Jurkat, Clone E6-1 (cell line): ENCODE data around the gene AFAP1L2.

Experiments used
- DNase-seq: peaks from one replicate; pipeline ENCODE4 v3.0.0-alpha.2; 2011; ENCODE audit warnings: low read depth, low spot score
- H3K4me3 ChIP-seq: 2 replicates; pipeline ENCODE4 v1.5.1; 2011; ENCODE audit warnings: mild to moderate bottlenecking, low read length, control low read depth, moderate library complexity

AFAP1L2 gene

DNA sequence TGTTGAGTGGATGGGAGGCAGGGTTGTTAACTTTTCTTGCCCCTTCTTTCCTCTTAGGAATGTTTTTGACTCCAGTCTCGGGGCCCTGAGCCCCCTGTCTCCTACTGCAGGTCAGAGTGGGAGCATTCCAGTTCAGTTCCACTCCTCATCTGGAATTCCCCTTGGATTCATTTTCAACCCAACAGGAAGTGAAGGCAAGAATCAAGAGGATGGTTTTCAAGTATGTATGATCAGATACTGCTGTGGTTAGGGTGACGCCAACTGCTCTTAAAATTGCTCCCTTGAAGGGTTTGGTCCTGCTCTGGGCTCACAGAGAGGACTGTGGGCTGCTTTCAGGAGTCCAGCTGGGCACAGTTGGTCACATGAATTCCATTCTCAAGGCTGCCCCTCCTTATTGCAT is 143.2 kb downstream of the AFAP1L2 start:
- H3K4me3 ChIP-seq, result no peak overlapping the region
- no peak for DNase-seq

DNA sequence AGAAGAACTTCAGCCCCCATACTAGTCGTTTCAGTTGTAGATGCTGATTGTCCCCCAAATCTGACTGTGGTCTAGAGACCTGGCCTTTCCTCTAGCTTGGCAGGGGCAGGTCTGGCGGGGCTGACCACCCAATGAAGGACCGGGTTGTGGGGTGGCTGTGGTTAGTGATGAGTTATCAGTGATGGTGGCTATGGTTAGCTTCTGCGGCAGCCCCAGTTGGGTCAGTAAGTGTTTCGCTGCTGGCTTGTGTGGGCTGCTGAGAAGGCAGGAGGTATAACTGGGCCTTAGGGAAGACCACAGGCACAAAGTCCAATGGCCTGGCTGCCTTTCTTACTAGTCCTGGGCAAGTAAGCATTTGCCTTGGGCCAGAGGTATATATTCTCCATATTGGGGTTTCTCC is 143.9 kb downstream of the AFAP1L2 start:
- no peak overlapping the region for H3K4me3 ChIP-seq
- no peak for DNase-seq

DNA sequence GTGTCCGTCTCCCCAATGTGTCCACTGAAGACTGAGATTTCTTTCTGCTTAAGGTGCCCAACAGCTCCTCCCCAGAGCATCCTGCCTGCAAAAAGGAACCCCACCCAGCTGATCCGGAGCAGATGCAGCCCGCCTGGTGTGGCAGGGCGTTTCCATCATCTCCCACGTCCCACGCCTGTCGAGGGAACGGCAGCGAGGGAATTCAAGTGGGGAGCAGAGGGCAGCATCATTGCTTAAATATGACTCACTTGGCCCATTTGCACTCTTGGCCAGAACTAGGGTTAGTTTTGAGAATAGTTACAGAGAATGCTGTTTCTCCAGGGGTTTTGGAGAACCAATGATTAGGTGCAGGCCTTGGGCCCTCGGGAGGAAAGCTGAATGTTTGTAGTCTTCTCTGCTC is 144.5 kb downstream of the AFAP1L2 start:
- no peak overlapping the region for H3K4me3 ChIP-seq
- no peak for DNase-seq

DNA sequence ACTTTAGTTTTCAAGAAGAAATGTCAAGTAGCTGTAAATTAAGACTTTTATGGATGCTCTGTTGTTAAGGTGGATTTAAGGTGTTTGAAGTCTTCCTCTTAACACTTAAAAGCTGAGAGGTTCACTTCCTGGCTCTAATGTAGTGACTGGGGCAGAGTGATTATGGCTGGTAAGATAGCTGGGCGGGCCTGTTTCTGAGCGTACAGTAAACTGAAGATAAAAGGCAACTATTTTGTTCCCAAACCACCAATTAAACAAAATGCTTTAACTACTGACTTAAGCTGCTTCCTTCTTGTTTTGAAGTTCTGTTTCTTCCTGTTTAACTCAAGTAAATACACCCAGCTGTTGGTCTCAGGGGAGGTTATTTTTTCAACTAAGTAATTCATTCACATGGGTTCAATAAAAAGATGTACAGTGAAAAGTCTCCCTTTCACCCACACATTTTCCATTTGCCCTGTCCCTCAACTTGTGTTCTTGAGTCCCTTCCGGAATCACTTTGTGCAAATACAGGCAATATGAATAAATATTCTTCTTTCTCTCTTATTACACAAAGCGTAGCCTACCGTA is 145.9 kb downstream of the AFAP1L2 start:
- no peak overlapping the region for H3K4me3 ChIP-seq
- DNase-seq, result peak; percentile 88

DNA sequence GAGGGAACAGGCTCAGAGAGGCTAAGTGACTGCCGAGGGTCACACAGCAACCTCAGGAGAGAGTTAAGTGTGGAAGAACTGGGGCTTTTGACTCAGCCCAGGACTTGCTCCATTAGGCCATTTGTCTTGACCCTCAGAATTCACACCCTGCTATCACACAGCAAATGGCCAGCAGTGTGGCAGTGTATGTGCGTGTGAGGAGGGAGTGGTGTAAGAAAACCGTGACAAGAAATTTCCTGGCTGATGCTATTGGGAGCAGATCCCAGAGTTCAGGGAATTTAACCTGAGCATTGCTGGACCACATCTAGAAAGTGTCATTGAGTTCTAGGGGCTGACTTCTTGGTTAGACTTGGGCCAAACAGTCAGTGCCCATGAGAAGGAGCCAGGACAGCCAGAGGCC is 146.8 kb downstream of the AFAP1L2 start:
- H3K4me3 ChIP-seq, result no peak overlapping the region
- no peak for DNase-seq

DNA sequence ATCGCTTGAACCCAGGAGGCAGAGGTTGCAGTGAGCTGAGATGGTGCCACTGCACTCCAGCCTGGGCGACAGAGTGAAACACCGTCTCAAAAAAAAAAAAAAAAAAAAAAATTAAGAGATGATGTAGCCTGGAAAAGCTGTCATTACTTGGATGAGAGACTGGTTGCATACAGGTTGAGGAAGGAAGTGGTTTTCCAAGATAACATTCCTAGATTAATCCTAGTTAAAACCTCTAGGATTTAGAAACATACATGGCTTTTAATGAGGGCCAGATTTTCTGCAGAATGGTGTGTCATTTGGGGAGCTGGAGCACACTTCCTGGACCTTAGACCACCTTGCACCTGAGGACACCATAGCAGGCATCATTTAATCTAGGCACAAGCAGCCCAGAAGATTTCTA is 147.5 kb downstream of the AFAP1L2 start:
- DNase-seq, result no peak
- H3K4me3 ChIP-seq, result no peak overlapping the region

DNA sequence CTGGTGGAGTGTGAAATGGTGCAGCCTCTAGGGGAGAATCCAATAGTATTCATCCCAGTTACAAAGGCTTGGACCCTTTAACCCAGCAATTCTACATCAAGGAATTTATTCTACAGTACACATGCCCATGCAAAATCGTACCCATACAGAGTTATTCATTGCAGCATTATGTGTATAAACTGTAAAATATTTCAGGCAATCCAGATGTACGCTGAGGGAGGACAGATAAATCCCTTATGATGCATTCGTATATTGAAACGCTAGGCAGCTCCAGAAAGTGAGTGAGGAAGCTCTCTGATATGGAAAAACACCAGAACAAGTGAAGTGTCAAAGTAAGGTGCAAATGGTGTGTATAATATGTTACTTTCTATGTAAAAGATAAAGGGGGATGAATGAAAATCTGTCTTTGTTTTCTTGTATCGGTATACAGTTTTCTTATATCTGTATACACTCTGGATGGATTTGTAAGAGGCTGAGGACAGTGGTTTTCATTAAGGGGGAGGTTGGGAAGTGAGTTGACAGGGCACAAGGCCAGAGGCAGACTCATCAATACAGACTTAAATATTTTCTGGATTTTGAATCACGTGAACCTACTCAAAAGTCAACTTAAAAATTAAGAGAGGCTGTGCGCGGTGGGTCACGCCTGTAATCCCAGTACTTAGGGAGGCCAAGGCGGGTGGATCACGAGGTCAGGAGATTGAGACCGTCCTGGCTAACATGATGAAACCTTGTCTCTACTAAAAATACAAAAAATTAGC is 148.1 kb downstream of the AFAP1L2 start:
- DNase-seq, result no peak
- H3K4me3 ChIP-seq, result no peak overlapping the region

DNA sequence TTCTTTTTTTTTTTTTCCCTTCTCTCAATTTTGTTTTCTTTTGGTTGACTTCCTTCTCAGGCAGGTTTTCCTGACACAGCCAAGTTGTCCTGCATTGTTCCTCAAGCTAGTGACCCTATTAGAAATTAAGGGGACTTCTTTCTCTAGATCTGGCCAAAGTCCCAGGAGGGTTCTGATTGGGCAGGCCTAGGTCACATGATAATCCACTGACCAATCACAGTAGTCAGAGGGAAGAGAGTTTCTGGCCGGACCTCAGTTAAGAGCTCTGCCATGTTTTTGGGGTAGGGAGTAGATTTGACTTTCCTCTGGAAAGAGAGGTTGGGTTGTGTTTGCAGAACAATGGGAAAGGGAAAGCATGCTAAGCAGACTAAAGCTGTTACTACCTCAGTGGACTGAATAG is 149.1 kb downstream of the AFAP1L2 start:
- H3K4me3 ChIP-seq, result no peak overlapping the region
- no peak for DNase-seq

DNA sequence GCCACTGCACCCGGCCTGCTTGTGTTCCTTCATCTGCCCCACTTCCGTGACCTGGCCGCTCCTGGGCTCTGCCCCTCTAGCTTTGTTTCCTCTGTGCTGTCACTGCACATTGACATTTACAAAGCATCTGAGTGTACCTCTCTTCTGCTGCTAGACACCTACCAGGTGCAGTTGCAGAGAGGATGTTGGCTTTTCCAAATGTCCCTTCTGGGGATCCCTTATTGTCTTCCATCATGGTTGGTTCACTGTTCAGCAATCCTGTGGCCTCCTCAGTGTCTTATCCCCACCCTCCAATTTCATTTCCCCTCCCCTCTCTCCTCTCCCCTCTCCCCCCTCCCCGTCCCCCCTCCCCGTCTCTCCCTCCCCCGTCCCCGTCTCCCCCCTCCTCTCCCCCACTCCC is 151.4 kb downstream of the AFAP1L2 start:
- H3K4me3 ChIP-seq, result no peak overlapping the region
- DNase-seq, result no peak

DNA sequence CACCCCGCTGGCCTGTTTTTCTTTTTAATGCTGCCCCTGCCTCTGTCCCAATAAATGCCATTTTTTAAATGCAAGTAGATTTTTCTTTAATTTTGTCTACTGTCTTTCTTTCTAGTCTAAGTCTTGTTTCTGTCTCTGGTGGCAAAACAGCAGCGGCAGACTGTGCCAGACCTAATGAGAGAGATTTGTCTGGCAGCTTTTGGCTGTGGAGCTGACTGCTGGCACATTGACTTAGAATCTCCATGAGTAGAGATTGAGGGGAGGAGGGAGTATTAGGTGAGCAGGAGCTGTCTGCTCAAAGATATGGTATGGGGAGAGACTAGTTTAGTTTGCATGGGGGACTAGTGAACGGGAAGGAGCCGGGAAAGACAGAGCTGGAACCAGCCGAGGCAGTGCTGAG is 152.2 kb downstream of the AFAP1L2 start:
- no peak overlapping the region for H3K4me3 ChIP-seq
- DNase-seq, result no peak

DNA sequence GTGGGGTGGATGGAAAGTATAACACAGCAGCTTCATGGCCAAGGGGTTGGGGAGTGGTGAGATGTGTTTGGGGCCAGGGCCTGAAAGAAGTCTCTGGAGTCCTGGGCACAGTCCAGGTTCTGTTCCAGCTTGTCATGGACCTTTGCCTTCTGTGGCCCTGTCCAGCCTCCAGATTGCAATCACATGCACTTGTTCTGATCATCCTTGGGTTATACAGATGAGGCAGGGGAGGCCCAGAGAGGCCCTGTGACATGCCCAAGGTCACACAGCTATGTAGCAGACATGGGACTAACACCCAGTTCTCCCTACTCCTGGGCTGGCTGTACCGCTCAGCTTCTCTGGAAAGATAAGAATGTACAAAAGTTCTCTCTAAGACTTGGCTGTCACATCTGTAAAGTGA is 153.6 kb downstream of the AFAP1L2 start:
- H3K4me3 ChIP-seq, result no peak overlapping the region
- no peak for DNase-seq

DNA sequence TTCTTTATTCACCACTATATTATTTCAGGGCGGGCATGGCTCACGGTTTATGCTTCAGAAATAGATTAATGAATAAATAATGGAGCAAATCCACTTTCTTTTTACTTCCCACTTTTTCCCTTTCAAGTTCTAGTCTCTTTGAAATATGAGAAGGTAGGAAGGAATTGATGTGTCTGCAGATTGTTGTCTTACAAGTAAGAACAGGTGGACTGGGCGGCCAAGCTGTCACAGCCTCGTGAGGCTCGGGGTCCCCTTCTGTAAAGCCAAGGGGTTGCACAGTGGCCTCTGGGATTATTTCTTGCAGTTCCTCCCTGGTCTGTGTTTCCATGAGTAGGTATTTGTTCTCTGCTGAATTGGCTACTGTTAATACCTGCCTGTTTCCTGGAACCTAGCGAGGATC is 154.1 kb downstream of the AFAP1L2 start:
- no peak overlapping the region for H3K4me3 ChIP-seq

DNA sequence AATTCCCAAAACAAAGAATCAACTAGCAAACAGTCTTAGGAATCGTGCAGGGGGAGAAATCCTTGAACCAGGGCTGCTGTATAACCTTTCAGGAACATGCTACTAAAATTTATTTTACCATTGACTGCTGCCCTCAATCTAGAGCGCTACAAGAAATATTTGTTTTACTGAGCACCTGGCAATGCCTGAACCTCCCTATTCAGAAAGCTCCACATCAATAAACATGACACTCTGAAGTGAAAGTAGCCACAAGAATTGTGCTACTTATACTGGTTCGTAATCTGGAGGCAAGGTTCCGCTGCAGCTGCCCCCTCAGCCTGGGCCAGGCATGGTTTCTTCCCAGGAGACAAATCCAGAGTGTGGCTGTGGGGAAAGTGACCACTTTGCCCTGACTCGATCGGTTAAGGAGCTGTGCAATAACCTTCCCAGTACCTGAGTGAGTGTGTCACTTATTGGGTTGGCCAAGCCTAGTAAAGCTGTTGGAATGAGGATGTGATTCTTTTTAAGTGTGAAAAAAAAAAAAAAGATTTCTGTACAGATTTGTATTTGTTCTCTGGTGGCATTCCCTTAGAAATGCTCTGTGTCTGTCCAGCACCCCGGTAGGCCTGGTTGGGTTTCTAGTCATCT is 157.5 kb downstream of the AFAP1L2 start:
- H3K4me3 ChIP-seq, result no peak overlapping the region
- no peak for DNase-seq

More for the DNA sequence above, 154.1 kb downstream of the AFAP1L2 start:
- no peak for DNase-seq

DNA sequence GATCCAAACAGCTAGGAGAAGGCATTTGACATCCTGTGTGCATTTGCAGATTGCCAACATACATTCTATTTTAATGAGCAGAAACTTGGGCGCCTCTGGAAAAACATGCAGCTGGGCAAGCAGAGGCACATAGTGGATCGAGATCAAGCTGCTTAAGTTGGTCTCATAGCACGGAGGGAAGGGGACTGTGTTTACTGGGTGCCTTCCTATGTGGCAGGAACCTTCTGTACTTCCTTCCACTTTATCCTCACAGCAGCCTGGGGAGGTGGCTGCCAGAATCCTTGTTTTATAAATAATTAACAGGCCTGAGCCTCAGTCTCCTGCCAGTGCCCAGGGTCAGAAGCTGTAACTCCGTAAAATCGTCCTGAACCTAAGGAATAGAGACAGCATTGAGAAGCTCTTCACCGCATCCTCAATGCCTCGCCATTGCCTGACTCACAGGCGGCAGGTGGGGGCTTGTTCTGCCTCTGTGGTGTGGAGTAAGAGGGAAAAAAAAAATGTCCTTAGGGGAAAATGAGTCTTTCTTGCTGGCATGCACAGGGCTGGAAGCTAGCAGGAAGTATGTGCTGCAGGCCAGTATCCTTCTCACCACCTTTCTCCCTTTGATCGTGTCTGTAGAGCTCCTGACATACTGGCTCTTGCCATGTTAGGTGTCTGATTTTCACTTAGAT is 159.0 kb downstream of the AFAP1L2 start:
- H3K4me3 ChIP-seq, result no peak overlapping the region
- DNase-seq, result no peak
